Caco-2 (cell line): ENCODE data around the gene AMFR. TPM values are rescaled to one million over a fixed set of nuclear protein-coding genes. Genes with fewer than 3 reads are reported as not detected.

Experiments used
- BruUV-seq: library from RNA; stranded (reverse); fragments of 400-500 nt; replicated peaks from 2 replicates; lab custom pipeline; 2021; lab: Mats Ljungman, UMichigan
- CTCF ChIA-PET: fragments of 300-600 bp; sonication (Branson Sonifier 250); formaldehyde crosslinking; loops from one replicate; lab custom pipeline; 2022; ENCODE audit warnings: antibody characterized with exemption; lab: Charles Lee
- POLR2A ChIA-PET: fragments of 300-600 bp; sonication (Branson Sonifier 250); formaldehyde crosslinking; loops from one replicate; lab custom pipeline; 2022; ENCODE audit warnings: antibody characterized with exemption; lab: Charles Lee
- DNase-seq, 2 experiments: peaks; one replicate each; pipeline versions ENCODE4 v3.0.0 to v3.0.0-alpha.2; 2020 to 2022
- H3K27me3 ChIP-seq: replicated peaks from 2 replicates; pipeline ENCODE4 v1.6.0; 2011; ENCODE audit warnings: low read length; ENCODE audit not compliant: control insufficient read depth, insufficient read depth
- H3K36me3 ChIP-seq: 2 replicates; pipeline ENCODE4 v1.5.1; 2011; ENCODE audit warnings: low read length; ENCODE audit not compliant: control insufficient read depth, insufficient read depth
- H3K4me1 ChIP-seq: fragments of 250-450 bp; sonication (Bioruptor Pico); 2 replicates; pipeline ENCODE4 v1.5.1; 2020; ENCODE audit warnings: mild to moderate bottlenecking
- H3K4me3 ChIP-seq: 2 replicates; pipeline ENCODE4 v1.5.1; 2011; ENCODE audit warnings: low read depth, mild to moderate bottlenecking, control low read depth, low read length
- H3K9me3 ChIP-seq: fragments of 250-450 bp; sonication (Bioruptor Pico); 2 replicates; pipeline ENCODE4 v1.5.1; 2020; ENCODE audit warnings: mild to moderate bottlenecking, moderate library complexity
- H3K27ac Mint-ChIP-seq: one replicate; pipeline ENCODE4 v1.8.0; 2022; ENCODE audit warnings: mixed read lengths; ENCODE audit not compliant: unreplicated experiment
- H3K27me3 Mint-ChIP-seq: one replicate; pipeline ENCODE4 v1.8.0; 2022; ENCODE audit warnings: mixed read lengths; ENCODE audit not compliant: insufficient read depth, unreplicated experiment
- H3K36me3 Mint-ChIP-seq: one replicate; pipeline ENCODE4 v1.8.0; 2022; ENCODE audit warnings: mild to moderate bottlenecking, mixed read lengths; ENCODE audit not compliant: insufficient read depth, unreplicated experiment
- H3K4me1 Mint-ChIP-seq: one replicate; pipeline ENCODE4 v1.8.0; 2022; ENCODE audit warnings: low read depth, mixed read lengths; ENCODE audit not compliant: unreplicated experiment
- H3K4me3 Mint-ChIP-seq: one replicate; pipeline ENCODE4 v1.8.0; 2022; ENCODE audit warnings: mild to moderate bottlenecking, moderate library complexity, mixed read lengths; ENCODE audit not compliant: unreplicated experiment
- H3K9me3 Mint-ChIP-seq: one replicate; pipeline ENCODE4 v1.8.0; 2022; ENCODE audit warnings: mixed read lengths; ENCODE audit not compliant: unreplicated experiment
- intact Hi-C: fragments of 100-400 bp; cut with micrococcal nuclease; formaldehyde crosslinking; loops from one replicate; pipeline ENCODE4 v1.10.0; 2022; ENCODE audit not compliant: unreplicated experiment
- total RNA-seq: library from RNA; stranded (reverse); gene quantifications from 2 replicates; pipeline ENCODE4 v1.2.3, GENCODE V29; 2022
- TF ChIP-seq, protein P1 (sequence below), 2 experiments: fragments of 200-600 bp in 1 of 2; IDR thresholded peaks; 1 replicate in 1 of 2; 2 replicates in 1 of 2; pipeline versions ENCODE4 v1.5.1 to v1.8.0; 2011 to 2022; ENCODE audit warnings: antibody characterized with exemption in 1 of 2, control low read depth in 1 of 2, inconsistent platforms in 1 of 2, low read depth in 1 of 2, low read length in 1 of 2, mild to moderate bottlenecking in 1 of 2, moderate library complexity in 1 of 2; ENCODE audit not compliant: insufficient read depth in 1 of 2, severe bottlenecking in 1 of 2, unreplicated experiment in 1 of 2

The AMFR gene
- total RNA-seq, 1 experiment from 2014 or later = 106 TPM

DNA sequence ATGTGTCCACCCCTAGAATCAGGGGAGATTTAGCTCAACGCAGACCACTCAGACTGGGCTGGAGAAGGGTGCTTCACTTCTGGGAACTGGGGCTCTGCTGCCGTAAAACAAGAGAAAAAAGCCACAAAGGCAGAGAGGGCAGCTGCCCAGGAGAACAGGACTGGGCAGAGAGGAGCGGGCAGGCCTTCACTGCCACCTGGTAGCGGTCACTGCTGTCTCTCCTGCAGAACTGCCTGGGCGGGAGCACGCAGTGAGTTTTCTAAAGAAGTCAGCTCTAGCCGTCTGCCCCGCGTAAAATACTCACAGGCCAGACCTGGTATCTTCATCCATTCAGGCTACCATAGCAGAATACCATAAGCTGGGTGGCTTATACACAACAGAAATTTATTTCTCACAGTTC lies 103.8 kb downstream of the AMFR start:
- Mint-ChIP-seq H3K4me3 (no peak overlapping the region), H3K9me3 (no peaks in the 10 kb centered on the region), H3K27ac (no peak overlapping the region), H3K36me3 (no peaks in the 10 kb centered on the region), H3K27me3 (peaks cover 4% of the 10 kb centered on the region), H3K4me1 (no peaks in the 10 kb centered on the region)
- Histone ChIP-seq H3K4me3 (no peak overlapping the region), H3K4me1 (no peaks in the 10 kb centered on the region), H3K9me3 (no peaks in the 10 kb centered on the region), H3K36me3 (no peaks in the 10 kb centered on the region), H3K27me3 (no peaks in the 10 kb centered on the region)
- ChIA-PET CTCF (interaction anchor here (0.6 kb wide), 1 partner anchor 34 kb away, joined by 3 read pairs; no protein-coding TSS in a partner anchor), POLR2A (no interaction called here)
- no peak for DNase-seq
- TF ChIP-seq, protein P1, sequence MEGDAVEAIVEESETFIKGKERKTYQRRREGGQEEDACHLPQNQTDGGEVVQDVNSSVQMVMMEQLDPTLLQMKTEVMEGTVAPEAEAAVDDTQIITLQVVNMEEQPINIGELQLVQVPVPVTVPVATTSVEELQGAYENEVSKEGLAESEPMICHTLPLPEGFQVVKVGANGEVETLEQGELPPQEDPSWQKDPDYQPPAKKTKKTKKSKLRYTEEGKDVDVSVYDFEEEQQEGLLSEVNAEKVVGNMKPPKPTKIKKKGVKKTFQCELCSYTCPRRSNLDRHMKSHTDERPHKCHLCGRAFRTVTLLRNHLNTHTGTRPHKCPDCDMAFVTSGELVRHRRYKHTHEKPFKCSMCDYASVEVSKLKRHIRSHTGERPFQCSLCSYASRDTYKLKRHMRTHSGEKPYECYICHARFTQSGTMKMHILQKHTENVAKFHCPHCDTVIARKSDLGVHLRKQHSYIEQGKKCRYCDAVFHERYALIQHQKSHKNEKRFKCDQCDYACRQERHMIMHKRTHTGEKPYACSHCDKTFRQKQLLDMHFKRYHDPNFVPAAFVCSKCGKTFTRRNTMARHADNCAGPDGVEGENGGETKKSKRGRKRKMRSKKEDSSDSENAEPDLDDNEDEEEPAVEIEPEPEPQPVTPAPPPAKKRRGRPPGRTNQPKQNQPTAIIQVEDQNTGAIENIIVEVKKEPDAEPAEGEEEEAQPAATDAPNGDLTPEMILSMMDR (IDR thresholded peaks at IDR 0.05; ENCODE audit: insufficient read depth in 1 of 2, low read depth in 1 of 2, low read length in 1 of 2, severe bottlenecking in 1 of 2, unreplicated experiment in 1 of 2) = no peak
- BruUV-seq = no TSS peak
- intact Hi-C loops = no loop called here

- no peak overlapping the region for H3K4me3 ChIP-seq
- H3K4me3 Mint-ChIP-seq = no peak overlapping the region
- no peak for DNase-seq
- H3K36me3 Mint-ChIP-seq = no peaks in the 10 kb centered on the region
- no peaks in the 10 kb centered on the region for H3K4me1 ChIP-seq
- TF ChIP-seq, protein P1 (IDR thresholded peaks at IDR 0.05; ENCODE audit: insufficient read depth in 1 of 2, low read depth in 1 of 2, low read length in 1 of 2, severe bottlenecking in 1 of 2, unreplicated experiment in 1 of 2) = no peak
- ChIA-PET CTCF (no interaction called here), POLR2A (no interaction called here)
- H3K9me3 Mint-ChIP-seq = no peaks in the 10 kb centered on the region
- BruUV-seq = no TSS peak
- no peaks in the 10 kb centered on the region for H3K27me3 ChIP-seq
- H3K4me1 Mint-ChIP-seq = no peaks in the 10 kb centered on the region
- H3K27me3 Mint-ChIP-seq = peaks cover 4% of the 10 kb centered on the region
- intact Hi-C loops = no loop called here
- H3K9me3 ChIP-seq = no peaks in the 10 kb centered on the region
- H3K36me3 ChIP-seq = no peaks in the 10 kb centered on the region
- H3K27ac Mint-ChIP-seq = no peak overlapping the region
Measured at GRCh38 chr16:56320811-56321558, 104.4 kb downstream of the AMFR start.

GRCh38 chr16:56320056-56320455 lies 105.3 kb downstream of the AMFR start:
- Histone ChIP-seq H3K4me3 (no peak overlapping the region), H3K4me1 (no peaks in the 10 kb centered on the region), H3K27me3 (no peaks in the 10 kb centered on the region), H3K9me3 (no peaks in the 10 kb centered on the region), H3K36me3 (no peaks in the 10 kb centered on the region)
- CTCF ChIA-PET = no interaction called here
- H3K9me3 Mint-ChIP-seq = no peaks in the 10 kb centered on the region
- TF ChIP-seq, protein P1 (IDR thresholded peaks at IDR 0.05; ENCODE audit: insufficient read depth in 1 of 2, low read depth in 1 of 2, low read length in 1 of 2, severe bottlenecking in 1 of 2, unreplicated experiment in 1 of 2) = no peak
- H3K27me3 Mint-ChIP-seq = peaks cover 4% of the 10 kb centered on the region
- H3K4me3 Mint-ChIP-seq = no peak overlapping the region
- H3K27ac Mint-ChIP-seq = no peak overlapping the region
- intact Hi-C loops = no loop called here
- BruUV-seq = no TSS peak
- DNase-seq = no peak
- no peaks in the 10 kb centered on the region for H3K4me1 Mint-ChIP-seq
- no peaks in the 10 kb centered on the region for H3K36me3 Mint-ChIP-seq
- POLR2A ChIA-PET = no interaction called here
